Amniotic stem cell (primary cell): ENCODE measurements around the gene FARP1.
A peak's percentile ranks its signal among the peaks of the same experiment; 100 is the strongest.
"Not testable (repeated sequence)": the region's sequence is repeated elsewhere in the genome, so short reads cannot be mapped to it uniquely, and the experiment has no call there.

ENCODE experiments used
- DNase-seq: peaks from one replicate; lab custom pipeline; 2025; lab: John Stamatoyannopoulos, UW

FARP1 gene

GRCh38 chr13:98365302-98365701 is 222.4 kb downstream of the FARP1 start:
- DNase-seq: no peak

DNA sequence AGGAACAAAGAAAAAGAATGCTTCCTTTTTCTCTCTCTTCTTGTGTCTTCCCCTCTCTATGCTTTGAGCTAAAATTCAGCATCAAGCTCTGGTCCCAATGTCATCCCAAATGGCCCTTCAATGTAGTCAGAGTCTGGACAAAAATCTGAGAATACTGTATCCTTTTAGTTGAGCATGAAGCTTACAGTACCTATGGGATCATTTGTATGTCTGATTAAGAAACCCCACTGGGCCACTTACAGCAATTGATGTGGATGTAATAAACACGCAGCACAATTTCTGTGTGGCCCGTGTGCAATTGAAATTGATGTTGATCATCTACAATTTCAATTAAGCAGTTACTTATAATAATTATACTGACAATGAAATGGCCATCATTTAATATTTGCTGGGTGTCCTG is 223.1 kb downstream of the FARP1 start:
- no peak for DNase-seq

DNA sequence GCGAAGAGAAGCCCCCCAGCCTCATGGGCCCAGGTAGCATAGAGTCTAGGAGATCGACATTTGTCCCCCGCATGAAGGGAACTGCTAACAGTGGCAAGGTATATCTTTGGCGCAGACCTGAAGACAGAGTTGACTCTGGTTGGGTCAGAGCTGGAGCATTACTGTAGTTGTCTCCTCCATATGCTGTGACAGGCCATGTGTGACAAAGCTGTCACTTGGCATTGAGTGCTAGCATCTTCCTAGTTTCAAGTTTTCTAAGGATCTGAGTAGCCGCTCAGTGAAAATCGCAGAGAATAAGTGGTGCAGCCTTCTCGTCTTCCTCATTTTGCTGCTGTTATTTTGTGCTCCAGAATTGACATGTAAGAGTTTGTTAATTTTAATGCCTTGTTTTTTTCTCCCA is 223.5 kb downstream of the FARP1 start:
- DNase-seq: no peak

GRCh38 chr13:98366959-98367358 is 224.1 kb downstream of the FARP1 start:
- no peak for DNase-seq

DNA sequence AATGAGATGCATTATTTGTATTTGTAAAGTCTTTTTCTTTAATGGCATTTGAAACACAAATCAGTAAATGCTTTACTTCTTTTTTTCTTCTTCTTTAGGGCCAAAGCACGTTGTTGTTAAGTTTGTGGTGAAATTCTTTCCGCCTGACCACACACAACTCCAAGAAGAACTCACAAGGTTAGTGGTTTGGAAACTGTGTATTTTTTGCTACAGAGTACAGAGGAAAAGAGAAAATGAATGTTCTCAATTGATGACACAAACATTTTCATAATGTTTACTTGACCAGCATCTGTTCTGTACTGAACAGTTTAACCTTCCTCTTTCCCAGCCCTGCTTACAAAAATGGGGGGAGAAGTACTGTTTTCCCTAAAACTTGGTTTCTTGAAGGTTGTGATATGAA is 225.1 kb downstream of the FARP1 start:
- DNase-seq: no peak

DNA sequence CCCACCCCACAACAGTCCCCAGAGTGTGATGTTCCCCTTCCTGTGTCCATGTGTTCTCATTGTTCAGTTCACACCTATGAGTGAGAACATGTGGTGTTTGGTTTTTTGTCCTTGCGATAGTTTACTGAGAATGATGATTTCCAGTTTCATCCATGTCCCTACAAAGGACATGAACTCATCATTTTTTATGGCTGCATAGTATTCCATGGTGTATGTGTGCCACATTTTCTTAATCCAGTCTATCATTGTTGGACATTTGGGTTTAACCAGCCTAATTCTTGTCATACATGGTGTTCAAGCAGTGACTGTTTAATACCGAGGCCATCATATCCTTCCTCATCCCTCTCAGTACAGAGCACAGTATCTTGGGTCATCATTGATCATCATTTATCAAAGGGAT is 226.6 kb downstream of the FARP1 start:
- DNase-seq: not testable (repeated sequence)

DNA sequence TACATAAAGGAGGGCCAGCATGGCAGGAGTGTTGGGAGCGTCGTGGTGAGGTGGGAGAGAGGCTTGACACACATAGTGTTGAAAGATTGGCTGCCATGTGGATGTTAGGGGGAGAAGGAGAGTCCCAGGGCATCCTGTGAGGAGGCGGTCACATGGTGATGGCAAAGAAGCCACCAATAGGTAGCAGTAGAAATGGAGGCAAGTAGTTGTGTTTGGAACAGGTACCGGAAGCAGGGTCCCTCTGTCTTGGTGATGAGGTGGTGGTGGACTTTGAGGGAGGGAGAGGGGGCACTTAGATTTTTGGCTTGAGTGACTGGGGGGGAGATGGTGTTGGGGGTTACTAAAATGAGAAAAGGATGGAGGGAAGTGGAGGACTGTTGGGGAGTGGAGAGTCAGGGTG is 227.4 kb downstream of the FARP1 start:
- DNase-seq: no peak

DNA sequence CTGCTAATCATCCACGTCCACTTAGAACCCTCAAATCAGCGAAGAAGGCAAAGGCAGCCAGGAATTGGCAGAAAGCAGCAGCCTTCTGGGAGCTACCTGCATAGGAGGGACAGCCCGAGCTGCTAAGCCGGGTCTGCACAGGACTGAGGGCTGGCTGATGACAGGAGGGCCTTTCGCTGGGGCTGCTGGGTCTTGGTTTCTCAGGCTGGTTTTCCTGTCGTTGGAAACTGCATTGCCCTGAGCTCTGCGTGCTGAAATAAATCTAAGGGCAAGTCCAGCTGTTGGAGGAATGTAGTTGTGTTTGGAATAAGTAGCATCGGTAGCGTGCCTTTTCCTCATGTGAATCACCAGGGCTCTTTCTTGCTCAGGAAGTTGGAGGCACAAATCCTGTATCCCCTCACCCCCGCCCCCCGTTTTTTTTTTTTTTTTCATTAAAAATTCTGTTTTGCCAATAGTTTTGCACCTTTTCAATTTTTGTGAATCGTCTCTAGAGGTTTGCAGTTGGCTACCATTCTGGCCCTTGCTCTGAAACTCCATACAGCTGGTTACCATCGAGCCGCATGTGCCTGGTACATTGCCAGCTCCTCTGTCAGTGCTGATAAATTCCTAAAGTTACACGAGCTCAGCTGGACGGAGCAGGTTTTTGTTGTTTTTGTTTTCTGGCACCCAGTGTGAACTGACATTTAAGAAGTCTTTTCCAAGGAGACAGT is 228.1 kb downstream of the FARP1 start:
- DNase-seq: peak; percentile 58

DNA sequence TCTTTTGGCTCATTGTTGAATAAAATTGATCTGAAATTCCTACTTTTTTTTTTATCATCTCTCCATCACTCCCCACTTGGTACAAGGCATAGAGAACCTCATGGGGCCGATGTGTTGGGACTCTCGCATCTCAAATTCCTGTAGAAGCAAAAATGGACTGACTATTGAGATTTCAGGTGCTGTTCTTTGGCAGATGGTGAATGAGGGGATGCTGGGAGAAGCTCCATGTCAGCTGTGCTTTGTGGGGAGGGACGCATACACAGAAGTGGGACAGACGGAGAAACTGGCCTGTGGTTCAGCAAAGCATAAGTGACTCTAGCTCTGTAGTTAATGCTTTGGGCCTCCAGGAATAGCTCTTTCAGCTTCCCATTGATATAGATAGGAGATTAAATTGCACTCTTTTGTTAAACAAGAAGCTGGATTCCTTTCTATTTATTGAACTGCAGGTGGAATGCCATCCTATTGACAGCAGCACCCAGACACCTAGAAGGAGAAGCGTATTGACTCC is 228.7 kb downstream of the FARP1 start:
- no peak for DNase-seq

DNA sequence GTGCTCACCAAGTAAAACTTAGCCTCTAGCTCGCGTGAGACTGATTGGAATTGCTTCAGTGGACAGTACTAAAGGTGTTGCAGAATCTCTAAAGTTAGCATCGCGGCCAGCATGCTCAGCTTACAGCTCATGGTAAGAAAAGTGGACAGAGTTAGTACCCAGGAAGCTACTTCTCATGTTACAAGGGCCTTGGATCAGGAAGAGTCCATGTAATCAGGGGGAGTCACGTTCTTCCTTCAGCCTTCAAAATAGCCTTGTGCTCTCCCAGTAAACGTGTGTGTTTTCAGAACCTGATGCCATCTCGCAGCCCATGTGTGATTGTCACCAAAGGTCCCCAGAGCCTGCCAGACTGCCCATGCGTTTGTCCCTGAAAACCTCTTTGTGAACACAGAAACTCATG is 230.0 kb downstream of the FARP1 start:
- DNase-seq: no peak

DNA sequence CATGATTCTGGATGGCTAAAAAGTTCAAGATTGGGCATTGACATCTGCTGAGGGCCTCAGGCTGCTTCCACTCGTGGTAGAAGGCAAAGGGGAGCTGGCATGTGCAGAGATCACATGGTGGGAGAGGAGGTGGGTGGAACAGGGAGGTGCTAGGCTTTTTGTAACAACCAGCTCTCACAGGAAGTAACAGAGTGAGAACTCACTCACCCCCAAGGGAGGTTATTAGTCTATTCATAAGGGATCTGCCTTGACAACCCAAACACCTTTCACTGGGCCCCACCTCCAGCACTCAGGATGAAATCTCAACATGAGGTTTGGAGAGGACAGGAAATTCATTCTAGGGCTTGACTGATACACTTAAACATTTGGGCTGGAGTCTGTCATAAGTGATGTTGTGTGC is 231.9 kb downstream of the FARP1 start:
- DNase-seq: no peak

DNA sequence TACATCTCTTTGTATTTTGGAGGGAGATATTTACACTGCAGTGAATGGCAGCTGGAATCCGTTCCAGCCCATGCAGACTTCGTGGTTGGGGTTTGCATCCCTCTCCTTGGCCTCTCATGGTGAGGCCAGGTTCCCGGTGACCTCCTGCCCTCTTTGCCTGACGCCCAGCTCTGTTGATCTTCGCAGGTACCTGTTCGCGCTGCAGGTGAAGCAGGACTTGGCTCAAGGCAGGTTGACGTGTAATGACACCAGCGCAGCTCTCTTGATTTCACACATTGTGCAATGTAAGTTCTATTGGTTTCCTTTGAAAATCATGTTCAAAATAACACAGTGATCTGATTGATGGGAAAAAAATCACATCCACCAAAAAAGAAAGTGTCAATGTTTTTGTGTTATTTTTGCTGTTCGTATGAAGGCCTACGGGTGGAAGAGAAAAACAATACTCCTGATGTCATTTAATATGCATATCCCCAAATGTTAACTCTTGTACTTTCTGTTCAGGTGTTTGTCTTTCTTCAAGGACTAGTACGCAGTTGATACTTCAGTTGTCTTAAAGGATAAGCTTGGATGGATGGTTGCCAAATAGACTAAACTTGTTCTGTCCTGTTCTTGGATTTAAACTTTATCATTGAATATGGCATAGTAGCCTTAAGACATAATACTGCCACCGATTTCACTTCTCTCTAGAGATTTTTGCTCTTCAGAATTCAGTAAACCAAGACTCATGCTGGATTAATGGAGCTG is 234.9 kb downstream of the FARP1 start:
- no peak for DNase-seq

- no peak for DNase-seq
Observed at GRCh38 chr13:98384739-98385138, 241.8 kb downstream of the FARP1 start.

DNA sequence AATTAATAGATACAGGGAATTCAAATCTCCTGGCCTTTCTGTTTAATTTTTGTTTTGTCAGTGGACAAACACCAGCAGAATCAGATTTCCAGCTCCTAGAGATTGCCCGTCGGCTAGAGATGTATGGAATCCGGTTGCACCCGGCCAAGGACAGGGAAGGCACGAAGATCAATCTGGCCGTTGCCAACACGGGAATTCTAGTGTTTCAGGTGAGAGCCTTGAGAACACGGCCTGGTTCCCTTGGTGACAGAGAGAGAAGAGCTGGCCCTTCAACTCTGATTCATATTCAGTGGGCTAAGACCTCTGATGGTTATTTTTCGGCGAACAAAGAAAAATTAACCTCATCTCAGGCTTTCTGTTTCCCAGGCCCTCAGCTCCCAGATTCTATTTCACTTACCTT is 242.7 kb downstream of the FARP1 start:
- DNase-seq: no peak

GRCh38 chr13:98386637-98387036 is 243.7 kb downstream of the FARP1 start:
- DNase-seq: no peak

DNA sequence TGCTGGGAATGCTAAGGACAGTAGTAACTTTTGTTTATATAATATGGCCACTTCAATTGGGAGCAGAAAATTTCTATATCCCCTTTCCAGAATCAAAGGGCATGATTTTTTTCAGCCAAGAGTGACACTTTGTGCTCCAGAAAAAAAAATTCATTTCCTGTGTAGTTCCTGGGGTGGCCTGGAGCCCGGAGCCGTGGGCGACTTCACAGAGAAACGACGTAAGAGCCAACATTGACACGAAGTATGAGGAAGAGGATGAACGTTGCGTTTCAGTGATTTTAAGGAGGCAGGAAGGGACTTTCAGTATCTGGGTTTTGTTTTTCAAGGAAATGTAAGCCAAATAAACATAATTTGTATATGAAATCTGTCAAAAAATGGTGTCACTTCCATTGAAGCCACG is 246.4 kb downstream of the FARP1 start:
- DNase-seq: no peak

GRCh38 chr13:98390086-98390715 is 247.3 kb downstream of the FARP1 start:
- DNase-seq: no peak

GRCh38 chr13:98393873-98394272 is 251.0 kb downstream of the FARP1 start:
- DNase-seq: no peak

DNA sequence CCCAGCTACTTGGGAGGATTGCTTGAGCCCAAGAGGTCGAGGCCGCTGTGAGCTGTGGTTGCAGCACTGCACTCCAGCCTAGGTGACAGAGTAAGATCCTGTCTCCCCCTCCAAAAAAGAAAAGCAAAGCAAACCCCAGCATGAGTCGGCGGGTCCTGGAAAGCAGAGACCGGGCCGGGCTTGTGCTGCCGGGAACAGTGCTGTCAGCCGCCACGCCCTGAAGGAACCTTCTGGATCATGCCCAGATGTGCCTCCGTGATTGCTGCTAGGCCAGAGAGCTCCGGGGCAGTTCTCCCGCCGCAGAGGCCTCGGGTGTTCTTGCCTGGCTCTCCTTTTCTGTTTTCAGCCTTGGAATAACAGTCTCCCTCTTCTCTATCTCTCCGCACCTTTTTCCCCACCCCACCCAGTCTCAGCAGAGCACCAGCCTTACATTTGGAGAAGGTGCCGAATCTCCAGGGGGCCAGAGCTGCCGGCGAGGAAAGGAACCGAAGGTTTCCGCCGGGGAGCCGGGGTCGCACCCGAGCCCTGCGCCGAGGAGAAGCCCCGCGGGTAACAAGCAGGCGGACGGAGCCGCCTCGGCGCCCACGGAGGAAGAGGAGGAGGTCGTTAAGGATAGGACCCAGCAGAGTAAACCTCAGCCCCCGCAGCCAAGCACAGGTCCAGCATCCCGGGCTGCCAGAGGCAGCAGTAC is 252.1 kb downstream of the FARP1 start:
- no peak for DNase-seq

GRCh38 chr13:98396071-98396710 is 253.3 kb downstream of the FARP1 start:
- no peak for DNase-seq

DNA sequence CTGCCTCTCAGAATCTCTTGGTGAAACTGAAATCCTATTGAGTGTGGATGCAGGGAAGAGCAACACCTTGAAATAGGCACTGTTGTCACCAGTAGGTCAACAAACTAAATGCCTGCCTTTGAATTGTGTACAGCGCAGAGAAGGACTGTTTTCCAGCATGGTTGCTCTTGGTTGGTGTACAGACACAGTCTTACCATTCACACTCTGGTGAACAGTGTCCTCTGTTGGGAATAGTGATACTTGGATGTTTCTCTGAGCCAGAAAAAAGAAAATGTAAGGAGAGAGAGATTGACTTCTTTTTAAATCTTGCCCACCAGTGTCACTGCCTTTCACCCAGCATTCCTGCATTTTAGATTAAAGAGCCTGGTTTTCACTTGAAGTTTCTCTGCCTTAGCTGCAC is 254.3 kb downstream of the FARP1 start:
- no peak for DNase-seq

- DNase-seq: no peak
Observed at GRCh38 chr13:98397861-98398260, 255.0 kb downstream of the FARP1 start.
